Bronchial epithelial cell (primary cell): ENCODE results near the gene GALNS. TPM values are rescaled to one million over a fixed set of nuclear protein-coding genes. Genes with fewer than 3 reads are reported as not detected.
A peak's percentile ranks its signal among the peaks of the same experiment; 100 is the strongest.

Experiments used
- DNase-seq: peaks from one replicate; pipeline ENCODE4 v3.0.0-alpha.2; 2010; ENCODE audit warnings: low read depth
- FAIRE-seq: peaks from 2 replicates; lab custom pipeline; 2011; peaks lifted over from hg19 to GRCh38; lab: Jason Lieb, UNC
- H3K27me3 ChIP-seq: 2 replicates; pipeline ENCODE4 v1.5.1; 2011; ENCODE audit warnings: low read length; ENCODE audit not compliant: control insufficient read depth, insufficient read depth
- H3K36me3 ChIP-seq: 2 replicates; pipeline ENCODE4 v1.5.1; 2011; ENCODE audit warnings: low read length; ENCODE audit not compliant: control insufficient read depth, insufficient read depth
- H3K4me3 ChIP-seq: 2 replicates; pipeline ENCODE4 v1.5.1; 2011; ENCODE audit warnings: mild to moderate bottlenecking, low read depth, low read length, control low read depth
- CTCF ChIP-seq: IDR thresholded peaks from 2 replicates; pipeline ENCODE4 v1.5.1; 2011; ENCODE audit warnings: mild to moderate bottlenecking, moderate library complexity, low read length, control low read depth, inconsistent platforms; ENCODE audit not compliant: insufficient read depth, severe bottlenecking
- total RNA-seq: library from RNA; depleted of rRNA; stranded (reverse); fragments of >200 nt; gene quantifications from 2 replicates; pipeline ENCODE4 v1.2.1, GENCODE V29; 2014

The GALNS gene
- total RNA-seq, 1 donor from 2014 or later = 16.3 TPM

- H3K4me3 ChIP-seq = peak within 1 kb of the TSS; percentile 89
- H3K36me3 ChIP-seq = peaks cover 13% of the 10 kb centered on the region
- H3K27me3 ChIP-seq = no peaks in the 10 kb centered on the region
- DNase-seq = peak; percentile 83
- FAIRE-seq = no peak
- TF ChIP-seq CTCF = peak; percentile 26
Observed at GRCh38 chr16:88811769-88812512, 44.8 kb downstream of the GALNS start, which contains the start of gene APRT. TSS of gene APRT (minus strand) at chr16:88811928. CDS start at chr16:88811899, 29 bp downstream.

- TF ChIP-seq CTCF = no peak
- FAIRE-seq (no peak), DNase-seq (peak; percentile 36)
- peak overlapping the region; percentile 89 for H3K4me3 ChIP-seq
- peaks cover 12% of the 10 kb centered on the region for H3K36me3 ChIP-seq
- no peaks in the 10 kb centered on the region for H3K27me3 ChIP-seq
Observed at GRCh38 chr16:88810912-88811768, 45.6 kb downstream of the GALNS start.

- FAIRE-seq (no peak), DNase-seq (no peak)
- Histone ChIP-seq H3K36me3 (peaks cover 12% of the 10 kb centered on the region), H3K27me3 (no peaks in the 10 kb centered on the region), H3K4me3 (peak overlapping the region; percentile 89)
- TF ChIP-seq CTCF = no peak
Observed at GRCh38 chr16:88810166-88810911, 46.4 kb downstream of the GALNS start.

GRCh38 chr16:88809676-88810165, 47.0 kb downstream of the GALNS start:
- FAIRE-seq = no peak
- no peaks in the 10 kb centered on the region for H3K27me3 ChIP-seq
- DNase-seq = no peak
- TF ChIP-seq CTCF = no peak
- peaks cover 12% of the 10 kb centered on the region for H3K36me3 ChIP-seq
- no peak overlapping the region for H3K4me3 ChIP-seq

GRCh38 chr16:88809068-88809675, 47.6 kb downstream of the GALNS start:
- FAIRE-seq (no peak), DNase-seq (no peak)
- TF ChIP-seq CTCF = no peak
- Histone ChIP-seq H3K27me3 (no peaks in the 10 kb centered on the region), H3K4me3 (no peak overlapping the region), H3K36me3 (peaks cover 12% of the 10 kb centered on the region)
